MM.1S (cell line): ENCODE data around the gene CHGA.

Experiments used
- DNase-seq: peaks from one replicate; pipeline ENCODE4 v3.0.0-alpha.2; 2015
- H2AFZ ChIP-seq: fragments of 300-600 bp; sonication (generic); 2 replicates; pipeline ENCODE4 v1.6.0; 2016; ENCODE audit warnings: antibody characterized with exemption, low read length
- H3F3A ChIP-seq: fragments of 300-600 bp; sonication (generic); 2 replicates; pipeline ENCODE4 v1.6.1; 2016; ENCODE audit warnings: mild to moderate bottlenecking, antibody characterized with exemption, low read length, moderate library complexity, mixed read lengths; ENCODE audit not compliant: insufficient read depth
- H3K27ac ChIP-seq: fragments of 300-600 bp; sonication (generic); 2 replicates; pipeline ENCODE4 v1.5.1; 2016; ENCODE audit warnings: mild to moderate bottlenecking, low read length
- H3K27me3 ChIP-seq: fragments of 300-600 bp; sonication (generic); replicated peaks from 2 replicates; pipeline ENCODE4 v1.6.0; 2016; ENCODE audit warnings: low read length; ENCODE audit not compliant: insufficient read depth
- H3K36me3 ChIP-seq: fragments of 300-600 bp; sonication (generic); replicated peaks from 2 replicates; pipeline ENCODE4 v1.6.1; 2016; ENCODE audit warnings: mild to moderate bottlenecking, low read length, mixed read lengths; ENCODE audit not compliant: insufficient read depth
- H3K4me1 ChIP-seq: fragments of 300-600 bp; sonication (generic); 2 replicates; pipeline ENCODE4 v1.6.1; 2016; ENCODE audit warnings: low read length, mixed read lengths
- H3K4me2 ChIP-seq: fragments of 300-600 bp; sonication (generic); 2 replicates; pipeline ENCODE4 v1.6.0; 2016; ENCODE audit warnings: low read depth, low read length
- H3K4me3 ChIP-seq: fragments of 300-600 bp; sonication (generic); 2 replicates; pipeline ENCODE4 v1.5.1; 2016; ENCODE audit warnings: low read length, mixed read lengths
- H3K79me2 ChIP-seq: fragments of 300-600 bp; sonication (generic); 2 replicates; pipeline ENCODE4 v1.6.1; 2016; ENCODE audit warnings: mixed run types, low read length, mixed read lengths
- H3K9ac ChIP-seq: fragments of 300-600 bp; sonication (generic); 2 replicates; pipeline ENCODE4 v1.6.1; 2016; ENCODE audit warnings: low read length, mixed read lengths
- H3K9me2 ChIP-seq: fragments of 300-600 bp; sonication (generic); replicated peaks from 2 replicates; pipeline ENCODE4 v1.6.1; 2016; ENCODE audit warnings: mild to moderate bottlenecking, low read length, mixed read lengths; ENCODE audit not compliant: insufficient read depth
- H3K9me3 ChIP-seq: fragments of 300-600 bp; sonication (generic); replicated peaks from 2 replicates; pipeline ENCODE4 v1.6.1; 2016; ENCODE audit warnings: mild to moderate bottlenecking, low read length, mixed read lengths; ENCODE audit not compliant: insufficient read depth
- H4K20me1 ChIP-seq: fragments of 300-600 bp; sonication (generic); 2 replicates; pipeline ENCODE4 v1.6.1; 2016; ENCODE audit warnings: mild to moderate bottlenecking, low read length, moderate library complexity, mixed read lengths; ENCODE audit not compliant: insufficient read depth
- EZH2 ChIP-seq: fragments of 300-600 bp; sonication (generic); optimal IDR thresholded peaks from 2 replicates; pipeline ENCODE3; 2017; ENCODE audit warnings: low read depth, mild to moderate bottlenecking, antibody characterized with exemption, low read length, mixed read lengths
- EZH2phosphoT487 ChIP-seq: fragments of 300-600 bp; sonication (generic); IDR thresholded peaks from 2 replicates; pipeline ENCODE4 v1.6.1; 2018; ENCODE audit warnings: antibody characterized with exemption, low read length
- TF ChIP-seq, protein P1 (sequence below): fragments of 300-600 bp; sonication (generic); IDR thresholded peaks from 2 replicates; pipeline ENCODE4 v1.5.1; 2016; ENCODE audit warnings: antibody characterized with exemption, low read length, mixed read lengths

The CHGA gene

DNA sequence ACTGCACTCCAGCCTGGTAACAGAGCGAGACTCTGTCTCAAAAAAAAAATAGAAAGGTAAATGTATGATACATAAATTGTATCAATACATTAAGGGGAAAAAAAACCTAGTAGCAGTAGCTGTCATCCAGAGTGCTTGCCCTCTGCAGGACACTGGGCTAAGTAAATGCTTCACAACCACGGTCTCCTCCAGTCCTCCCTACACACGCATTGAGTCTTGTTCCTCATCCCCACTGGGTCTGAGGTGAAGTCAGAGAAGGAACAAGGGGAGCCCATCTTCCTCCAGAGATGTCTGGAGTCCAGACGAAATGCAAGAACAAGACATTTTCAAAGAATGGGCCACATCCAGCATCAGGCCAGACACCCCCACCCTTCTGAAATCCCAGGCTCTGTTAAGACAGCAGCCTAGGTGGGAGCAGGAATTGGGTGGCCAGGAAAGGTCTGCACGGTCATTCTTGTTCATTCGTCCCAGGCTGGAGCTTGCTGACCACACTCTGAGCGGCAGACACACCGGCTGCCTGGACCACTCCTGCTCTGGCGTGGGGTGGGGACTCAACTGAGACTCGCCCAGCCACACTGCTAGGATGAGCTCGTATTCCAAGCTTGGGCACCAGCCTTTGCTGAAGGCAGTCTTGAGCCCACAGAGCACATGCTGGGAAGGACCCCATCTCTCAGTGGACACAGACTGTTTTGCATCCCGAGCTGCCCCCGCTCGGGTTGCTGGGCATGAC, 45.5 kb downstream of the CHGA start:
- Histone ChIP-seq H4K20me1 (no peaks in the 10 kb centered on the region), H3K9me3 (no peaks in the 10 kb centered on the region), H3K4me1 (no peaks in the 10 kb centered on the region), H3K27ac (no peak overlapping the region), H3K4me2 (no peak overlapping the region), H3K9ac (no peak overlapping the region), H3K27me3 (no peaks in the 10 kb centered on the region), H3K4me3 (no peak overlapping the region), H3K36me3 (no peaks in the 10 kb centered on the region), H3K9me2 (no peaks in the 10 kb centered on the region), H3F3A (no peaks in the 10 kb centered on the region), H3K79me2 (no peaks in the 10 kb centered on the region), H2AFZ (no peak overlapping the region)
- DNase-seq = no peak
- TF ChIP-seq, protein P1, sequence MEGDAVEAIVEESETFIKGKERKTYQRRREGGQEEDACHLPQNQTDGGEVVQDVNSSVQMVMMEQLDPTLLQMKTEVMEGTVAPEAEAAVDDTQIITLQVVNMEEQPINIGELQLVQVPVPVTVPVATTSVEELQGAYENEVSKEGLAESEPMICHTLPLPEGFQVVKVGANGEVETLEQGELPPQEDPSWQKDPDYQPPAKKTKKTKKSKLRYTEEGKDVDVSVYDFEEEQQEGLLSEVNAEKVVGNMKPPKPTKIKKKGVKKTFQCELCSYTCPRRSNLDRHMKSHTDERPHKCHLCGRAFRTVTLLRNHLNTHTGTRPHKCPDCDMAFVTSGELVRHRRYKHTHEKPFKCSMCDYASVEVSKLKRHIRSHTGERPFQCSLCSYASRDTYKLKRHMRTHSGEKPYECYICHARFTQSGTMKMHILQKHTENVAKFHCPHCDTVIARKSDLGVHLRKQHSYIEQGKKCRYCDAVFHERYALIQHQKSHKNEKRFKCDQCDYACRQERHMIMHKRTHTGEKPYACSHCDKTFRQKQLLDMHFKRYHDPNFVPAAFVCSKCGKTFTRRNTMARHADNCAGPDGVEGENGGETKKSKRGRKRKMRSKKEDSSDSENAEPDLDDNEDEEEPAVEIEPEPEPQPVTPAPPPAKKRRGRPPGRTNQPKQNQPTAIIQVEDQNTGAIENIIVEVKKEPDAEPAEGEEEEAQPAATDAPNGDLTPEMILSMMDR = no peak
- TF ChIP-seq EZH2phosphoT487 (no peak), EZH2 (no peak)

DNA sequence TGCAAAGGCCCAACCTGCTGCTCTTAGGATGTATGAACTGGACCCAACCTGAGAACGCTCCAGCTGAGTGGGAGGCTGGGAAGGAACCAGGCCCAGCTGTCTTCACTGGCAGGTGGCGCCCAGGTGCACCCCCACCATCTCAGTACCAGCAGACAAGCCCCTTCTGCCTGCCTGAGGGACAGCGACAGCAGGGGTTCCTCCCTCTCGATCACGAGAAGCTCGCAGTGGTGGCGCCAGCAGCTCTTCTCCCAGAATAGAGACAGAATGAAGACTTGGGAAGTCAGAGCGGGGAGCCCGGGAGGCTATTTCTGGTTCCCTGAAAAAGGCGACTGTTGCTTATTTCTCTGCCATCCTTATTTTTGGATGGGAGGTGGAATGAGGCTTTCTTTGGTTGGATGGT, 46.5 kb downstream of the CHGA start:
- H3K27ac ChIP-seq = no peak overlapping the region
- no peaks in the 10 kb centered on the region for H3K9me2 ChIP-seq
- DNase-seq = no peak
- H3K27me3 ChIP-seq = no peaks in the 10 kb centered on the region
- no peak overlapping the region for H3K9ac ChIP-seq
- no peaks in the 10 kb centered on the region for H3K36me3 ChIP-seq
- no peaks in the 10 kb centered on the region for H3K9me3 ChIP-seq
- no peak overlapping the region for H3K4me3 ChIP-seq
- H2AFZ ChIP-seq = no peak overlapping the region
- TF ChIP-seq, protein P1 = no peak
- TF ChIP-seq EZH2 (no peak), EZH2phosphoT487 (no peak)
- H3K4me2 ChIP-seq = no peak overlapping the region
- no peaks in the 10 kb centered on the region for H3F3A ChIP-seq
- H4K20me1 ChIP-seq = no peaks in the 10 kb centered on the region
- no peaks in the 10 kb centered on the region for H3K79me2 ChIP-seq
- H3K4me1 ChIP-seq = no peaks in the 10 kb centered on the region

DNA sequence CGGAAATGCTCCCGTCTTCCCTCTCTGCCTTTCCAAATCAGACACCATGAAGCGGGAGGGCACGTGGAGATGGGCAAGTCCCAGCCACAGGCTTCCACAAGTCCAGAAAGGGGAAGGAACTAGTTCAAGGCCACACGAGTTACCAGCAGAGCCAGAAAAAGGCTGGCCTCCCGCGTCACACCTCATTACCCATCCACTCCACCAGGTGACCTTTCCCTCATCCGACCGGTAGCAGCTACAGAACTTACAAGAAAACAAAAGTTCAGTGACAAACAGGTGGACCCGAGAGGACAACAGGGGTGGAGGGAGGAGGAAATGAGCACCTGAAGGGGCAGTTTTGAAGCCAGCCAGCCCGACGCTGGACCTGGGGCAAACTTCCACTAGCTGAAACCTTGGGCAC, 46.9 kb downstream of the CHGA start:
- H3K9me3 ChIP-seq = no peaks in the 10 kb centered on the region
- H3K4me2 ChIP-seq = no peak overlapping the region
- H3K79me2 ChIP-seq = no peaks in the 10 kb centered on the region
- no peak overlapping the region for H2AFZ ChIP-seq
- H3K27me3 ChIP-seq = no peaks in the 10 kb centered on the region
- H4K20me1 ChIP-seq = no peaks in the 10 kb centered on the region
- no peaks in the 10 kb centered on the region for H3K4me1 ChIP-seq
- TF ChIP-seq EZH2 = no peak
- TF ChIP-seq, protein P1 = no peak
- TF ChIP-seq EZH2phosphoT487 = no peak
- H3K27ac ChIP-seq = no peak overlapping the region
- no peak overlapping the region for H3K4me3 ChIP-seq
- no peaks in the 10 kb centered on the region for H3K36me3 ChIP-seq
- H3K9me2 ChIP-seq = no peaks in the 10 kb centered on the region
- no peak for DNase-seq
- no peaks in the 10 kb centered on the region for H3F3A ChIP-seq
- no peak overlapping the region for H3K9ac ChIP-seq
